Astrocyte of the cerebellum (primary cell): Measurements from ENCODE around the gene IDUA.

ENCODE experiments used
- DNase-seq: peaks from one replicate; pipeline ENCODE4 v3.0.0-alpha.2; 2011; ENCODE audit warnings: low read depth
- H3K4me3 ChIP-seq: 2 replicates; pipeline ENCODE4 v1.5.1; 2011; ENCODE audit warnings: mild to moderate bottlenecking, low read depth, low read length, moderate library complexity
- in situ Hi-C: cut with HindIII; loops from 2 replicates; pipeline ENCODE4 v1.10.0; 2017; ENCODE audit warnings: low sequenced_read_pairs
- TF ChIP-seq, protein P1 (sequence below): IDR thresholded peaks from 2 replicates; pipeline ENCODE4 v1.5.1; 2012; ENCODE audit warnings: low read length, low read depth, moderate library complexity, mild to moderate bottlenecking; ENCODE audit errors: missing control alignments

Gene IDUA

DNA sequence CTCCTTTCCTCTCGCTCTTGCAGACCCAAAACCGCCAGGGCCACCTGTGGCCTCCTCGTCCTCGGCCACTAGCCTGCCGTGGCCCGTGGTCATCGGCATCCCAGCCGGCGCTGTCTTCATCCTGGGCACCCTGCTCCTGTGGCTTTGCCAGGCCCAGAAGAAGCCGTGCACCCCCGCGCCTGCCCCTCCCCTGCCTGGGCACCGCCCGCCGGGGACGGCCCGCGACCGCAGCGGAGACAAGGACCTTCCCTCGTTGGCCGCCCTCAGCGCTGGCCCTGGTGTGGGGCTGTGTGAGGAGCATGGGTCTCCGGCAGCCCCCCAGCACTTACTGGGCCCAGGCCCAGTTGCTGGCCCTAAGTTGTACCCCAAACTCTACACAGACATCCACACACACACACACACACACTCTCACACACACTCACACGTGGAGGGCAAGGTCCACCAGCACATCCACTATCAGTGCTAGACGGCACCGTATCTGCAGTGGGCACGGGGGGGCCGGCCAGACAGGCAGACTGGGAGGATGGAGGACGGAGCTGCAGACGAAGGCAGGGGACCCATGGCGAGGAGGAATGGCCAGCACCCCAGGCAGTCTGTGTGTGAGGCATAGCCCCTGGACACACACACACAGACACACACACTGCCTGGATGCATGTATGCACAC is 38.2 kb downstream of the IDUA start:
- no peak for DNase-seq
- no peak overlapping the region for H3K4me3 ChIP-seq
- in situ Hi-C loops = no loop called here
- TF ChIP-seq, protein P1, sequence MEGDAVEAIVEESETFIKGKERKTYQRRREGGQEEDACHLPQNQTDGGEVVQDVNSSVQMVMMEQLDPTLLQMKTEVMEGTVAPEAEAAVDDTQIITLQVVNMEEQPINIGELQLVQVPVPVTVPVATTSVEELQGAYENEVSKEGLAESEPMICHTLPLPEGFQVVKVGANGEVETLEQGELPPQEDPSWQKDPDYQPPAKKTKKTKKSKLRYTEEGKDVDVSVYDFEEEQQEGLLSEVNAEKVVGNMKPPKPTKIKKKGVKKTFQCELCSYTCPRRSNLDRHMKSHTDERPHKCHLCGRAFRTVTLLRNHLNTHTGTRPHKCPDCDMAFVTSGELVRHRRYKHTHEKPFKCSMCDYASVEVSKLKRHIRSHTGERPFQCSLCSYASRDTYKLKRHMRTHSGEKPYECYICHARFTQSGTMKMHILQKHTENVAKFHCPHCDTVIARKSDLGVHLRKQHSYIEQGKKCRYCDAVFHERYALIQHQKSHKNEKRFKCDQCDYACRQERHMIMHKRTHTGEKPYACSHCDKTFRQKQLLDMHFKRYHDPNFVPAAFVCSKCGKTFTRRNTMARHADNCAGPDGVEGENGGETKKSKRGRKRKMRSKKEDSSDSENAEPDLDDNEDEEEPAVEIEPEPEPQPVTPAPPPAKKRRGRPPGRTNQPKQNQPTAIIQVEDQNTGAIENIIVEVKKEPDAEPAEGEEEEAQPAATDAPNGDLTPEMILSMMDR = no peak

DNA sequence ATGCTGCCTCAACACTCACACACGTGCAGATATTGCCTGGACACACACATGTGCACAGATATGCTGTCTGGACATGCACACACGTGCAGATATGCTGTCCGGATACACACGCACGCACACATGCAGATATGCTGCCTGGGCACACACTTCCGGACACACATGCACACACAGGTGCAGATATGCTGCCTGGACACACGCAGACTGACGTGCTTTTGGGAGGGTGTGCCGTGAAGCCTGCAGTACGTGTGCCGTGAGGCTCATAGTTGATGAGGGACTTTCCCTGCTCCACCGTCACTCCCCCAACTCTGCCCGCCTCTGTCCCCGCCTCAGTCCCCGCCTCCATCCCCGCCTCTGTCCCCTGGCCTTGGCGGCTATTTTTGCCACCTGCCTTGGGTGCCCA is 39.3 kb downstream of the IDUA start:
- DNase-seq = no peak
- TF ChIP-seq, protein P1 = no peak
- H3K4me3 ChIP-seq = no peak overlapping the region
- in situ Hi-C loops = no loop called here

DNA sequence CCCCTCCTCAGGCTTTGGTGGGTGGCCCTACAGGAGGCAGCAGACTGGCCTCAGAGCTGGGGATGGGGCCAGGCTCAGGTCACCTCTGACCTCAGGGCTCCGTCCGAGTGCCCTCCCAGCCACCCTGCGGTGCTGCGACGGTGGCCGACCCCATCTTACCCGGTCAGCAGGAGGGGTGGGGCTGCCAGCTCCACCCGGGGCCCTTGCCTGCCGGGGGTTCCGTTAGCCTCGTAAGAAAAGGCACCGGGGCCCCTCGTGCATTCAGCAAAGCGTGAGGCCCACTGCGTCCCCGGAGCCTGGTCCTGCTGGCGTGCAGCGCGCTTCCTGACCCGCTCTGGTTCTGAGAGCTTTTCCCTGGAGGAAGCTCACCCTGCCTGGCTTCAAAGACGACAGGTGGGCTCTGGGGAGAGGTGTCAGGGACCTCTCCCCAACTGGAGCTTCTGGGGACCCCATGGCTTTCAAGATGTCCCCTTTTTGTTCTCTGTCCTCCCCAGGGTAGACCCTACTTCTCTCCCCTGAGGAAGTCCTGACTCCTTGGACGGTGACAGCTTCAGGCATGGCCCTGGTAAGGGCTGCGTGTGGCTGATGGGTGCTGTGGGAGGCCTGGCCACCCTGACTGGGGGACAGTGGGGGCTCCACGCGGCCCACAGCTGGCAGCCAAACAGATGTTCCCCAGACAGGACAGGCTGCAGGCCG is 40.5 kb downstream of the IDUA start:
- DNase-seq = no peak
- TF ChIP-seq, protein P1 = no peak
- in situ Hi-C loops = no loop called here
- H3K4me3 ChIP-seq = no peak overlapping the region

DNA sequence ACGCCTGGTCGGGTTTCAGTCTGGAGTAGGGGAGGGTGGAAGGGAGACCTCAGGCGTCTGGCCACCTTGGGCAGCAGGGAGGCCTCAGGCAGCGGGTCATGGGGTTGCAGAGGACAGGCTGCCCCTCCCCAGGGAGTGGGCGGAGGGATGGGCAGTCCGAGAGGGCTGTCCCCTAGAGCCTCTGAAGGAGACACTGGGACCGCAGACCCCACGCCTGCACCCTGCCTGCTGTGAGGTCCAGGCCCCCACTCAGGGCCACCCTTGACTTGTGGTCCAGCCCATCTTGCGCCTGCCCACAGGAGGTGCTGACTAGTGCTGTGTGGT is 41.0 kb downstream of the IDUA start:
- H3K4me3 ChIP-seq = no peak overlapping the region
- no peak for DNase-seq
- TF ChIP-seq, protein P1 = no peak
- in situ Hi-C loops = no loop called here

DNA sequence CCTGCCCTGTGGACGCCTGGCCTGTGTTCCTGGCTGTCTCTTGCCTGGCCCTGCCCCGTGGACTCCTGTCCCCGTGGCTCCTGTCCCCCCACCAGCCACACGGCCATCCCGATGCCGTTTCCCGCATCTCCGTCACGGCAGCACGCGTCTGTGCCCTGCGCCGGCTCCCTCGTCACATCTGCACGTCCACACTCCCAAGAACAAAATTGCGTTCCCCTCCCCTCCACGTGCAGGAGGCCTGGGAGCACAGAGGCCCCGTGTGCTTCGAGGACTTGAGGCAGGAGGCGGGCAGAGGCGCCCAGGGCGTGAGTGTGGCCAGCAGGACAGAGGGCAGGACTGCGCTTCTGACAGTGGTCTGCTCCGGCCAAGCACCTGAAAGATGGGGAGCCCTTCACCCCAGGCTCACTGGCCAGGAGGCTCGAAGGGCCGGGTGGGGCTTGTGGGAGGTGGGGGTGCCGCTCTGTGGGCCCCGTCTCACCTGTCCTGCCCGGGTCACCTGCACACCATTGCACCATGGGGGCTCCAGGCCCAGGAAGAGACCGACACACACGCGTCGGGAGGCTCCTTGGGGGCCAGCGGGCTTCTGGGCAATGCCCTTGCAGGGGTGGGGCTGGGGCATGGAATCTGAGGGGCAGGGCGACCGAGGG is 41.9 kb downstream of the IDUA start:
- DNase-seq = no peak
- no peak overlapping the region for H3K4me3 ChIP-seq
- TF ChIP-seq, protein P1 = no peak
- in situ Hi-C loops = no loop called here

DNA sequence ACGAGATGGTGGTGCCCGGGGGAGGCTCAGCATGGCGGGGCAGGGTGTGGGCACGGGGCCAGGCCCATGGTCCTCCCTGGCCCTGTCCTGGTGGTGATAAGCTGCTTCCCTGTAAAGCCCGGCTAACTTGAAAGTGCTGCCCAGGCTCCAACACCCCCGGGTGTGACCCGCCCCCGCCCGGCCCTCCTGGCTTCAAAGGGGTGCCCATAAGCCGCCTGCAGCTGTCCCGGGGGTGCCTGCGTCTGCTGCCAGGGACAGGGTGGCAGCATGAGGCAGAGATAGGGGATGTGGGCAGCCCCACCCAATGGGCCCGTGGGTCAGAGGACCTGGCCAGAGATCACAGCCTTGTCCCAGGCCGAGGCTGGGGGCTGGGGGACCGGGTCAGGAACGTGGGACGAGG is 42.7 kb downstream of the IDUA start:
- no peak overlapping the region for H3K4me3 ChIP-seq
- no peak for DNase-seq
- in situ Hi-C loops = no loop called here
- TF ChIP-seq, protein P1 = no peak
